GM18508 (cell line): ENCODE measurements around the gene QARS1.

ENCODE experiments used
- ATAC-seq: cut with Tn5 transposase; IDR thresholded peaks from one replicate; pipeline ENCODE4 v1.9.1; 2021; ENCODE audit warnings: moderate number of reproducible peaks; ENCODE audit not compliant: insufficient read depth, unreplicated experiment

The QARS1 gene

DNA sequence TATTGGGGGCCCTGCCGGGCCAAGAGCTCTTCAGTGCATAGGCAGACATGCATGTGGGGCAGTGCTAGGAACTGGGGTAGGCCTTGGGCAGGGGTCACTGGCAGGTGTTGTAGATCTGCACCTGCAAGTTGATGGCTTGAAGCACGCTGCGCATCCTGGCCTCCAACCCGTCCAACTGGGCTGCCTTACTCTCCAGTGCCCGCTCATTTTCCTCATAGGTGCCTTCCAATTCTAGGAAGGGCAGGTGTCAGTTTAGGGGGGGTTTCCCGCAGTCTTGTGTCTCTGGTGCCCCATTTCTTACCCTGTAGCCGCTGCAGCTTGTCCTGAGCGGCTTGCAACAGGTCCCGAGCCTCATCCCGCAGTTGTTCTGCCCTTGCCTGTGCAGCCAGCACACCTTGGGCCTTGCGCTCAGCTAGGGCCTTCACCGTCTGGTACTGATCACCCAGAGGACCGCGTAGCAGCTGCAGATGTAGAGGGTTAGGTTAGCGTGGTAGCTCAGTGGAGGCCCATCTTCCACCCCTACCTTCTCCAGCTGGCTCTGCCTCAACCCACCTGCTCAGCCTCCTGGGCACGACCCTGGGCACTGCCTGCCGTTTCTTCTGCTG is 16.7 kb upstream of the QARS1 start:
- ATAC-seq = no peak

DNA sequence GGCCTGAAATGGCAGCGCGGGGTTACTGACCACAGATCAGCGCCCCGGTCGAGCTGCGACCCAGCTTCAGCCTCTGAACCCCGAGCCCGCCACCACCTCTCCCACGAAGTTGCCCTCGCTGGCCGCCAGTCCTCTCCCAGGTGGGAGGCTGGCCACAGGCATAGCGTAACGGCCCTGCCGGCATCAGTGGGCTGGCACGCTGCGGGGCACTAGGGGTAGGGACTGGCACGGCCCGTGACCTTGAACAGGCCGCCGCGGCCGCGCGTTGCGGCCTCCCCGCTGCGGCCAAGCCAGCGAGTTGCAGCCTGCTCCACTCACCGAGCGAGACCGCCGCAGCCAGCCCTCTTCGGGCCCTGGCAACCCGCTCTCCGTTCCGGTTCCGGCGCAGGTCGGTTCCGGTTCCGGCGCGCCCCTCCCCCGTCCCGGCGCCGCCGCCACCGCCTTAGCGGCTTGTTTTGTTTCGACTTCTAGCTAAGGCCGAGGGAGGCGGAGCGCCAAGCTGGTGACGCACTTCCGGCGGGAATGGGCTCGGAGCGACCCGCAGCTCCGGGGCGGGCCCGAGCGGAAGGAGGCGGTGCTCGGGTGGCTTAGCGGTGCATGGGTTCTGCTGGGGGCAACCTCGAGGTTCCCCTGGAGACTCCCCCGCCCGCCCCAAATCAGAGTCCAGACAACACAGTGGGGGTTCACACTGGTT is 16.0 kb upstream of the QARS1 start, which contains the start of gene USP19:
Gene USP19, minus strand, starts transcription at position 386 of the 694 bp plus-strand sequence. CDS start 1,678 bp downstream, outside the sequence.
- peak; percentile 41 for ATAC-seq

DNA sequence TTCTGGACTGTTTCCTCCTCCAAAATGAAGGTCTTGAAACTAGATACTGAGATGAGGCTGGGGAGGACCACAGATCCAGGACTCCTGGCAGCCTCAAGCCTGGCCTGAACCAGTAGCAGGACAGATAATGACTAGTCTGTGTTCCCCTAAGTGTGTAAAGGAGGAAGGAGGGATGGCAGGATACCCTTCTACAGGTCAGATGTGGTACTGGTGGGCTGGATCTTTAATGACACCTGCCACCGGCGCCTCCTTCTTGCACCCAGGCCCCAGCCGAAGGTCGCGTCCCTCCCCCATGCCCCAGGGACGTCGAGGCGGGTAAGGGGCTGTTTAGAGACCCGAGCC is 15.5 kb upstream of the QARS1 start:
- ATAC-seq = no peak

DNA sequence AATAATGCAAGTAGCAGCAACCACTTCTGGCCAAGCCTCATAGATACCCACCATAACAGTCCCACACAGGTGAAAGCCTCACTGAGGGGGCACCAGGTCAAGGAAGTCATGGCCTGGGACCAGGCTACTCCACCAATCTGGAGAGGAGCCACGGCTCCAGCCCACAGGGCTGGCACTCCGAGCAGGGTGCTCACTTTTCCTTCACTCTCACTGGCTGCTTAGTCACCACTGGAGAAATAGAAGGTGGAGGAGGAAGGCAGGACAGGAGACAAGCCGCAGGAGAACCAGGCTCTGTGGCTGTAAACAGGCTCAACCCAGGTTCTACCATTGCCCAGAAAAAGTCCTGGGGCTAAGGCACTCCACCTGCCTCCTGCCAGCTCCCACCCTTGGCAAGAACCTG is 14.9 kb upstream of the QARS1 start:
- ATAC-seq = no peak

DNA sequence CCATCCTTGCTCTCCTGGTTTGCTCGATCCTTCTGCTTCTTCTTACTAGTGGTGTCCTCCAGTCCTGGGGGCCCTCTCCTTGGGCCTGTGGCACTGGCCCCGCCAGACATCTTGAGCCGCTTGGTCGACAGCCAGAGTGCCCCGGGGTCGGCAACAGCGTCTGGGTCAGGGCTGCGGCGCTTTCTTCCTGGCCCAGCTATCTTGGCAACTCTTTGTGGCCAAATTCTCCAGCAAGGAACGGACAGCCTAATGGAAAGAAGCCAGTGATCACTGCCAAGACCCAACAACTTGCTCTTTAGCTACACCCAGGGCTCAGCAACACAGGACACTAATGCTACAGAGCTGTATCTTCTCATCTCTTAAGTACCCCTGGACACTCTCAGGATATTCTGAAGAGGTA is 14.5 kb upstream of the QARS1 start:
- no peak for ATAC-seq

DNA sequence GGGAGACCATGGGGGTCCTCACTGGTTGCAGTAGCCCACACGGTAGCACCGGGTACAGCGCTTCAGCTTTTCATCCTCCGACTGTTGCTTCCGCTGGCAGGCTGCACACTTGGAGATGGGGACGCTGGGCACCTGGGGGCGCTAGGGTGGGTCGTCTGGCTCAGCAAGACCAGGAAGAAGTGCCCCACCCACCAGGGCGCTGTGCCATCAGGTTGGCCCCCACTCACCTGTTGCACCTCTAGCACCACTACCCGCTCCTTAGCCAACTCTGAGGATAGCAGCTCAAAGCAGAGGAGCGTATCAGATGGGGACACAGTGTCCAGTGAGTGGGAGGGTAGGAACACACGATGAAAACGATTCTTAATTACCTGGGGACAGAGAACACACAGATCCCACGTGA is 7.7 kb upstream of the QARS1 start:
- ATAC-seq = no peak

DNA sequence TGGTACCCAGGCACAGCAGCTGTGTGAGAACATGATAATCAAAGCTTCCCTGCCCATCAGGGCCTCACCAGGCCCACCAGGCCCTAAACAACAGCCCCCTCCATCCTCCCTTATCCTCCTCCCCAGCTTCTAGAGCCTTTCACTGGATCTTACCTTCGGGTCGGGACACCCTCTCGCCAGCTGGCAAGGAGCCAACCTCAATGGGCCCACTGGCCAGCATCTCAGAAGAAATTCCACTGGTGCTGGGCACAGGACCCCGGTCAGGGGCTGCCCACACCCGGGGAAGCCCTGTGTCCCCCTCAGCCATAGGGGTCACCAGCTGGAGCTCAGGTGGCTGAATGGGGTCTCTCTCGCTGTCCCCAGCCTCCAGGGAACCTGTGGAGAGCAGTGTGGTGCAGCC is 6.8 kb upstream of the QARS1 start:
- no peak for ATAC-seq

DNA sequence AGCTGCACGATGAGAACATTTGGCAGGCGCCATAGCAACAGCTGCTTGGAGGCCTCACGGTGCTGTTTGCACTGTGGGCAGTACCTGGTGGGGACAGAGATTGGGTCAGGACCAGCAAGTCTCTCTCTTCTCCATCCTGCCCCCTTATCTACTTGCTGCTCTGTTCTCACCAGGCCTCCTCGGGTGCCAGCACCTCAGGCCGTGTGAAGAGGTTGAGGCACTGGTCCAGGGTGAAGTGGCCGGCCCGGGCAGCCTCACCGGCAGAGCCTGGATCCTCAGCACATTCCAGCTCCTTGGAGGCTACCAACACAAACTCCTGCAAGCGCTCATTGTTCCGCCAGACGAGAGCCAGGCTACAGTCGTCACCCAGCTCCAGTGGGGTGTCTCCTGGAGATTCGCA is 6.2 kb upstream of the QARS1 start:
- no peak for ATAC-seq

DNA sequence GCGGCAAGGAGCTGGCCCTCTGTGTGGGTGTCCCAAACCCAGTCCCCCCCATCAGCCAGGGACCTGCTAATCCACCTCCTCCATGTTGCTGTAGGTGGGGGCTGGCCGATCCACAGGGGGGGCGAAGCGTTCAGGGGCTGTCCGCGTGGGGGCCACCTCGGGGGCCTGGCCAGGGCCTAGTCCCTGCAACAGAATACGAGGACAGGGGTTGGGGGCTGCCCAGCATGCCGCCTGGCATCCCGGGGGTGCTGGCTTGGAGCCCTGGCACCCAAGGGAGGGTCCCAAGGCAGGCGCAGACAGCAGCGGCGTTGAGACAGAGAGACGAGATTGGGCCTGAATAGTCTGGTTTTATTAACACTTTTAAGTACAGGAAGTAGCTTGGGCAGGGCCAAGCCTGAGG is 3.8 kb upstream of the QARS1 start:
- ATAC-seq = no peak

DNA sequence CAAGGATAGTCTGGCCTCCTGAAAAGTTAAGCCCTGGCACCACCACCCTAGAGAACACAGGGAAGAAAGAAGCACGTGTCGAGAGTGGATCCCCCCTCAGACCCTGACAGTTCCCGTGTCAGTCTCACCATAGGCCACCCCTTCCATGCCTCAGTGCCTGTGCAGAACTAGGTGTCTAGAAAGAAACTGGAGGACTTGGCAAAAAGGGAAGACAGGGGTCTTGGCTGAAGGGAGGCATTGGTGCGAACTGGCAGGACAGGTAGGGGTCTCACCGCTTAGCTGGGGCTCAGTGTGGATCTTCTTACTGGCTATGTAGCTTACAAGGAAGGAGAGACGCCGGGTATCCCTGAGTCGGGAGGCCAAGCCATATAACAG is 518 bp downstream of the QARS1 start:
- ATAC-seq = no peak

DNA sequence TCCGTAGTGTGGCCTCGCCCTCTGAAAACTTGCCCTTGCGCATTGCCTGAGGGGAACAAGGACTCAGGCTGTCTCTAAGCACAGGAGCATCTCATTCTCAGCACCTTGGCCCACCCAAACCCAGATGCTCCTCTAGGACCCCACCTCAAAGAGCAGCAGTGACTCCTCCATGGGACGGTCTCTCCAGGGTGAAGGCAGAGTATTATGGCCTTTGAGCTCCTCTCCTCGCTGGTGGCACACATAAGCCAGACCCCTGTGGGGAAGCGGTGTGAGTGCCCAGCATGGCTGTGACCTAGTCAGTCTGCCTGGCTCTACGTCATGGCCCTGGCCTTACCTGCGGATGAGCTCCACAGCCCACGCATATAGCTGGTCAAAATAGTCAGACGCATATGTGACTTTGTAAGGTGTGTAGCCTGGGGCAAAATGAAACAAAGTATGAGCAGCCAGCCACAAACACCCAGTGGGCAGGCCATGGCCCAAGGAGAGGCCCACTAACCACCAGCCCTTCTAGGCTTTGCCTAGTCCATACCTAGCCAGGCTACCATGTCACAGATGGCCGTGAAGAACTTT is 4.4 kb downstream of the QARS1 start:
- no peak for ATAC-seq

DNA sequence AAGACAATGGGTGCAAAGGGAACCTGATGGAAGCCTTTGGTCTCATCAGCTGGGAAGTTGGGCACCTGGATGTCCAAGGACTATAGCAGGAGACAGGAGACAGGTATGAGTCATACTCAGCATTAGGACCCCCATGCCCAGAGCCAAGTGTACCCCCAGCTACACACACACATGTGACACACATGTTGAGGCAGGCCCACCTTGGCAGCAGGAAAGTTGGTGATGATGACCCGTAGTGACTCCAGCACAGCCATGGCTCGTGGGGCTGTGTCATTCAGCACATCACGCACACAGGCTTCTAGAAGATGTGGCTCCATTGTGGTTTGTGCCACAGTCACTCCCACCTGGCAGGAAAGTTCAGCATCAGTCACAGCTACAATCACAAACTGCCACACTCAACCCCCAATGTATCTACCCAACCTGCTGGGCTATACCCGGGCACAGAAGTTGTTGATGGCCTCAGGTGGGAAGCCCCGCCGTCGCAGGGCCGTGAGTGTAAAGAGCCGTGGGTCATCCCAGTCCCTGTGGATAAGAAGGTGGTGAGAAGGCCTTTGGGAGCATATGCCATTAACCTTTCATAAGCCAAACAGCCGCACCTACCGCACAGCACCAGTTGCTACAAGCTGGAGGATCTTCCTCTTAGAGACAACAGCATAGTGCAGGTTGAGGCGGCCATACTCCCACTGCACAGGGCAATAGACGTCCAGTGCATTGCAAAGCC is 5.5 kb downstream of the QARS1 start:
- ATAC-seq = no peak

DNA sequence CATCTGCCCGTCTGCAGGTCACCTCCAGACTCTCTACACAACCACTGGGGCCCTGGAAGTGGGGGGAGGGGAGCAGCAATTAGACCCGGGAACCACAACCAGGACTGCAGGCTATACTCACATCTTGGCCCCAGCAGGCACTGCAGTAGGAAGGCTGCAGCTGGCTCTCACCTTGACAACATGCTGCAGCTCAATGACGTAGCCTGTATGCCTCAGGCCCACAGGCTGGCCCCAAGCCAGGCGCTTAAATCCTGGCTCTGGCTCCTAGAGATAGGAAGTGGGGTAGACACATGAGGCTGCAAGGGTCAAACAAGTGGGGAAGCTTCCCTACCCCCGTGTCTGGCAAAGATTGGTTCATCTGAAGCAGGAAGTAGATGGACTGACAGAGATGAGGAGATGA is 6.1 kb downstream of the QARS1 start:
- no peak for ATAC-seq

DNA sequence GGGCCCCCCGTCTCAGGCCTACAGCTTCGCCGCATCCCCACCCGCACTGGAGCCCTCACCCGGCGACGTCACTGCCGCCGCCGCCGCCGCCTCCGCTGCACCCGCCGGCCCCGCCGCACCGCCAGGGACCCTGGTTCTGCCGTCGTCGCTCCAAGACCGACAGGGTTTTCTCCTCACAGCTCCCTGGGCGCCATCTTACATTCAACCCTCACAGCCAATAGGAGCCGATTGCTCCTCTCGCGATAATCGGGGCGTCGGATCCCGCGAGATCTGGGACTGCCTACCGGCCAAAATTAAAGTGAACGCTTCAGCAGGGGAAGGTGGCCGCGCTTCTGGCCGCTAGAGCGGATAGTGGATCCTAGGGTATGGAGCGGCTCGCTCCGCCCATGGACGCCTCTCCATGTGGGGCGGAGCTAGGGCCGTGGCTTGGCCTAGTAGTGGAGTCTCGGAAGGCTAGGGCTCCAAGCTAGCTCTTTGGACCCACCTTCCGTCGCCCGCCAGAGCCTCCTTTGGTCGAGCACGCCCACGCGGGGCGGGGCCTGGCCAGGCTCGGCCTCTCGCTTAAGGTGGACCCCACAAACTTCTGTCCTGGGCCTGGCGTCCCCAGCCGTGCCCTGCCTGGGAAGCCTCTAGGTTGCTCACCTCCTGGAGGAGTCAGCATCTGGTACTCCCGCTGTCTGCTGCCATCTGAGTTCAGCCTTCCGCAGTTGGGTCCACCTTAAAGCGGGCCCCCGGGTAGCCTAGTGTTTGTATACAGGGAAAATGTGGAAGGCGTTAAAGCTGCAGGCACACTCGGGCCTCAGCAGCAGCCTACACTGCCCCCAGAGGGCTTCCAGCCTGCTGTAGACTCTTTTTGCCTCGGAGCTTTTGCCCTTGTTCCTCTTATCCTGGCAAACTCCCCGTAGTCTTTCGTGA is 10.4 kb downstream of the QARS1 start, which contains the start of gene QRICH1:
Gene QRICH1, minus strand, starts transcription at position 219 of the 915 bp plus-strand sequence. CDS start 17,054 bp downstream, outside the sequence.
- ATAC-seq = peak; percentile 61

DNA sequence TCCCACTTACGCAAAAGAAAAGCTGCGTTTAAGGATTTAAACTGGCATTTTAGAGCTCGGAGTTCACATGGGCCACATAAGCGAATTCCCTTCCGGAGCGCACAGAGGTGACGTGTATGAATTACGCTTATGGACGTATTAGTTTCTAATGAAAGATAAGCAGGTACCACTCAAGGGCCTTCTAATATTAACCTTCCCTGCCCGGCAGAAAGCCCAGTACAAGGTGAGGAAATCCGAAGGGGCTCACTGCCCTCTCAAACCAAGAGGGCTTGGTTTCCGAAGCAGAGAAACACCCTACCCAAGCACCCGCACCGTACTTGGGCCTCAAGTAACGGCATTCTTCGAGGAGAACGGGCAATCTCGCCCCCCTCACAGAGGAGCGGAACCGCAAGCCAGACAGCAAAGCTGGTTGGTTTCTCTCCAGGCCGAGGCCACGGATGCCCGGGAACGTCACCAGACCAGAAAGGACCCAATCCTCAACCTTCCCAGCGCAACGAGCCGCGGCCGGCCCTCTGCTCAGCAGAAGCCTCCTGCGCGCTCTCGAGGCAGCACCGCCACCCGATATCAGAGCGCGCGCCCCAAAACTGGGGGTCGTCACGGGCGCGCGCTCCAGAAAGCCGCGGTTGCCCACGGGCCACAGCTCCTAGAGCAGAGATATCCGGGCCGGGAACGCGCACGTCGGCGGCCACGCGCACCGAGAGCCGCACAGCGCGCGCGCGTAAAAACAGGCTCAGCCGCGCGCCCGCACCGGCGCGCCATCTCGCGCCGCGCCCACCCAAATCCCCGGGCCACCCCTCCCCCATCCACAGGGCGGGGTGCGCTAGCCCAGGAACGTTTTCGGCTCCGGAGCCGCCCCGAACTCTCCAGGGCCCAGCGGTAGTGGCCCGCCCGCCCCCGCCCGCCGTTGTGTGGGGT is 11.4 kb downstream of the QARS1 start:
- peak; percentile 15 for ATAC-seq

DNA sequence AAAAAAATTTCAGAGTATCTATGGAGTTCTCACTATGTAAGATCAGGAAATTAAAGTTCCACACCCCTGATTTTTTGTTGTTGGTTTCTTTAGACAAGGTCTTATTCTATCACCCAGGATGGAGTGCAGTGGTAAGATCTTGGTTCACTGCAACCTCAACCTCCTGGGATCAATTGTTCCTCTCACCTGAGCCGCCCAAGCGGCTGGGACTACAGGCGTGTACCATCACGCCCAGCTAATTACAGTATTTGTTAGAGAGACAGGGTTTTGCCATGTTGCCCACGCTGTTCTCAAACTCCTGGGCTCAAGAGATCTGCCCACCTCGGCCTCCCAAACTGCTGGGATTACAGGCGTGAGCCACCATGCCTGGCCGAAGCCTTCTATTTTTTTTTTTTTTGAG is 23.1 kb downstream of the QARS1 start:
- no peak for ATAC-seq

DNA sequence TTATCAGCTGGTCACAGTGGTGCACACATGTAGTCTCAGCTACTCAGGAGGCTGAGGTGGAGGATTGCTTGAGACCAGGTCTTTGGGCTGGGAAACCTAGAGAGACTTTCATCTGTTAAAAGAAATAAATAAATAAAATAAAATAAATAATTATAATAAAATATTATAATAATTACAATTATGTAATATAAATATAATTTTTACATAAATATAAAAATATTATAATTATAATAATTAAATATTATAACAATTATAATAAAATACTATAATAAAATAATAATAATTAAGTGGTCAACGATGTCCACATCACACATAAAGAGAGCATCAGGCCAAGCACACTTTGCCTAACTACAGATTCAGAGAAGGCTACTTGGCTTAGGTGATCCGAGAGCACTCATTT is 25.3 kb downstream of the QARS1 start:
- ATAC-seq = no peak

DNA sequence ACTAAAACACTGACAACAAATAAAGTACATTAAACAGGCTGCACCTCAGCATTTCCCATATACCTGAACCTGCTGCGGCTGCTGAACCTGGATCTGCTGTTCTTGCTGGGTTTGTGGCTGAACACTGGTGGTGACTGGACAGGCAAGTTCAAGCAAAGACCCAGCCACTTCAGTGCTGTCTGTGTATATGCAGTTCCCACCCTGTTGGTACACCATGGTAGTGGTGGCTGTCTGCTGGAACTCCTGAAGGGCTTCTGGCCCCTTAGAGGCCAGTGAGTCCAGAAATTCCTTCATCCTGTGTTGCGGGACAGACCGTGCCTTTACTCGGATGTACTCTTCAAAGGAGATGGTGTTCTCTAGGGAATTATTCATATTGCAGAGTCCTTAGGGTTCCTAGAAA is 27.9 kb downstream of the QARS1 start:
- no peak for ATAC-seq

DNA sequence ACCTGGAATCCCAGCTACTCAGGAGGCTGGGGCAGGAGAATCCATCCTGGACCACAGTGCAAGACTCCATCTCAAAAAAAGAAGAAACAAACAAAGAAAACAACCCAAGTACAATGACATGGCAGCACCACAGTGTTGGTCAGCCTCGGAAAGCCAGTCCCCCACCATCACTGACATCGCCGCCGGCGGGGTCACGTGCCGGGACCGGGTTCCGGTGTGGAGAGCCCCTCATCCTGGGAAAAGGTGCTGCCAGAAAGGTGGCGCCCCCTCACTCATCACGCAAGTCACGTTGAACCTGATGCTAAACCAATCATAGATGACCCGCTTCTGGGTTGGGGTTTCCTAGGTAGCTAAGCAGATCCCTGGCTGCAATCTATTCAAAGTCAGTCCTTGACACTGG is 28.4 kb downstream of the QARS1 start:
- no peak for ATAC-seq
